Activated CD8-positive, alpha-beta memory T cell treated with anti-CD3 and anti-CD28 coated beads for 4 hours (primary cell): ENCODE results near the gene MYLK4.

ENCODE experiments used
- DNase-seq, 2 donors: peaks; one replicate each; pipeline ENCODE4 v3.0.0-alpha.2; 2020; ENCODE audit warnings: low read depth in 2 of 2

MYLK4 gene

GRCh38 chr6:2632976-2633584, 117.6 kb downstream of the MYLK4 start:
- DNase-seq = no peak

DNA sequence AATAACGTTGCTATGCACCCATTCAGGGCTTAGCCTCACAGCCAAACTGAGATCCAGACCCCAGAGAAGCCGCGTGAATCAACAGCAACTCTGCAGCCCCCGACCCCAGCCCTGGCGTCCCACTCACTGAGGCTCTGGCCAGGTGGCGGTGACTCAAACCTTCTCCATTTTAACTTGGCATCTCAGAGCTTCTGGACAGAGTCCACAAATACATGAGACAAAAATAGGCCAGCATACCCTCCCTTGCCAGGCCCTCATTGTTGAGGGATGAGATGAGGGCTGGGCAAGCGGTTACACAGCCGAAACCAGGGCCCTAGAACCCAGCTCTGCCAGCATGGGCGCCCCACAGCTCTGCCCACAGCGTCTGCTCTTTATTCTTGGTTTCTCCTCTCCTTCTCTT, 118.4 kb downstream of the MYLK4 start:
- no peak for DNase-seq

GRCh38 chr6:2630891-2631571, 119.7 kb downstream of the MYLK4 start:
- DNase-seq = no peak

DNA sequence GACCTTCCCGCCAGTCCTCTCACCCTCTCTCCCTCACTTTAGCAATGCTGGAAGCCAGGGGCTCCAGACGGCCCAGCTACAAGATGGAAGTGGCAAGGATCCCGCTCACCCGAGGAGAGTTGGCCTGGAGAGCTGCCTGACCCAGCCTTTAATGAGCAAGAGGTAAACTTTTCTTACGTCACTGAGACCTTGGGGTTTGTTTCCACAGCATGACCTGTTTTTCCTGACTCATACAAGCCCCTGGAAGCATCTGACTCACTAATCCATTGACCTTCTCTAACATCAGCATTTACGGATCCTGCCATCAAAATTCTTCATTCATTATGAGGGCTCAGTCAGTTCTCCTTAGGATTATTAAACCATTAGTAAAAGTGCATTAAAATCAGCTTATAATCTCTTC, 120.4 kb downstream of the MYLK4 start:
- DNase-seq = no peak

GRCh38 chr6:2626401-2626800, 124.3 kb downstream of the MYLK4 start:
- no peak for DNase-seq

GRCh38 chr6:2625581-2625980, 125.1 kb downstream of the MYLK4 start:
- no peak for DNase-seq

GRCh38 chr6:2624177-2624576, 126.5 kb downstream of the MYLK4 start:
- no peak for DNase-seq

DNA sequence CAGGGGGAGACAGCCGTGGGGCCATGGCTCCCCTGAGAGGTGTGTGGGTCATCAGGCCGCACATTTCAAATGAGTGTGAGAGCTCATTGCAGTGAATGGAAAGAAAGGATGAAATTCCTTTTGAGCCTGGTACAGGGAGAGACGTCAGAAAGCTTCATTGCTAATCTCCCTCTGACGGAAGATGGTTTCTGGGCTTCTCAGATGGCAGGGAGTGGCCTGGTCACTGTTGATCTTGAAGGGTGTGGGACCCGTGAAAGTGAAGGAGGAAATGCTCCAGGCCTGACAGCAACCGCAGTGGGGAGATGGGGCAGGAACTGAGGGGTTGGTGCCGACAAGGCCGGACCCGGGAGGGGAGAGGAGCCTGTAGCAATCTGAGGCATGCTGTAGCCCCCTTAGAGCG, 127.4 kb downstream of the MYLK4 start:
- no peak for DNase-seq

GRCh38 chr6:2622671-2623070, 128.1 kb downstream of the MYLK4 start:
- DNase-seq = no peak

- DNase-seq = no peak
Observed at GRCh38 chr6:2619651-2620050, 131.1 kb downstream of the MYLK4 start.

DNA sequence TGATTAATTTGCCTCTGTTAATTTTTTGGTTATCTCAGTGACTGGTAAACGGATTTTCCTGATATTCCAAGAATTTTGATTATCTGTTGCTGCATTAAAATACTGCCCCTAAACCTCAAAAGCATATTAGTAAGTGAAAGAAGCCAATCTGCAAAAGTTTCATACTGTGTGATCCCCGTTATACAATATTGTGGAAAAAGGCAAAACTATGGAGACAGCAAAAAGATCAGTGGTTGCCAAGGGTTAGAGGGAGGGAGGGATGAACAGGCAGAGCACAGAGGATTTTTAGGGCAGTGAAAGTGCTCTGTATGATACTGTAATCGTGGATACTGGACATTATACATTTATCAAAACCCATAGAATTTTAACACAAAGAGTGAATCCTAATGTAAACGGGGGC, 133.0 kb downstream of the MYLK4 start:
- DNase-seq = no peak

DNA sequence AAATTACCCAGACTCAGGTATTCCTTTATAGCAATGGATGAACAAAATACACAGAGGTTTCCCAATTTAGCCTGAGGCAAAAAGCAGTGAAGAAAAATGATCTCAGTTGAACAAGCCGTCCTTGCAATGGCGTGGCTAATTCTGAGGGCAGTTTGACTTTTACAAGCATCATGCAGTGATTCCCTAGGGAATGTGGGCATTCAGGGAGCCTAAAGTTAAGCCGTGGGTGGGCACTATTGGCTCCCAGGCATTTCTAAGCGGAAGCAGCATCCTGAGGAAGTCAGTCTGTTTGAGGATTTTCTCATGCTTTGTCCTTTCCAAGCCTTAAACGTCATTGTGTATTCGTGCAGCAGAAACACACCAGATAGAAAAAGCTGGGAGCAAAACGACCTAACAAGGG, 133.9 kb downstream of the MYLK4 start:
- no peak for DNase-seq

DNA sequence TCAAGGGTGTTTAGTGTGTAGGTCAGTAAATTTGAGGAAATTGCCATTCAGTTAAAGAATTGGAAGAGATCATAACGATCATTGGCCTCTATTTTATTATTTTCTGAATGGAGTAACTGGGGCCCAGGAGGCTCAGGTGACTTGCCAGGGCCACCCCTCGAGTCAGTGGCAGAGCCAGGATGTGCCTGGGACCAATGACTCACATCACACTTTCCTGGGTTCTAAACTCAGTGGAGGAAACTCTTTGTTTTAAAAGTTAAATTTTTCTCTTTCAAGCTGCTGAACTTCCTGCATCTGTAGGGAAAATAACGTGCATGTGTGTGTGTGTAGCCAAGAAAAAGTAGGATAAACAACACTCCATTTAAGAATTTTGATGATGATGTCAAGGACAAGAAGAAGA, 135.5 kb downstream of the MYLK4 start:
- DNase-seq = no peak

DNA sequence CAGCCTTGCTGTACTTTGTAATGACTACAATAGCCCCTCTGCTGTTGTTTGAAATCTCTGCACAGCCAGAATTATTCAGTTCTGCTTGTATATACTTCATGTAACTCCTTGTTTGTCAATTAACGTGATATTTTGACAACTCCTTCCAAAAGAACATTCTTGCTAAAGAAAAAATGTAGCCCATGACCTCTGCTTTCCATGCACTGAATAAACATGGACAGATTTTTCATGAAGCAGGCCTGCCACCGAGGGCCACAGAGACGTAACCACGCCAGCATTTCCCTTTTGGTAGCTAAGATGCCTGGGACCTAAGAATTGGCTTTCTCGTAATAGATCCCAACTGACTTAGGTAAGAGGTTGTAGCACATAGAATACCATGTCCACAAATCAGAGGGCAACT, 135.9 kb downstream of the MYLK4 start:
- no peak for DNase-seq

DNA sequence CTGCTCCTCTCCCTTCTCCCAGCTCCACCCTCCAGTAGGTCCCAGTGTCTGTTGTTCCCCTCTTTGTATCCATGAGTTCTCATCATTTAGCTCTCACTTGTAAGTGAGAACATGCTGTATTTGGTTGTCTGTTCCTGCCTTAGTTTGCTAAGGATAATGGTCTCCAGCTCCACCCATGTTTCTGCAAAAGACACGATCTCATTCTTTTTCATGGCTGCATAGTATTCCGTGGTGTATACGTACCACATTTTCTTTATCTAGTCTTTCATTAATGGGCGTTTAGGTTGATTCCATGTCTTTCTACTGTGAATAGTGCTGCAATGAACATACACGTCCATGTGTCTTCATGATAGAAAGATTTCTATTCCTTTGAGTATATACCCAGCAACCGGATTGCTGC, 136.6 kb downstream of the MYLK4 start:
- no peak for DNase-seq
